SK-N-SH treated with all-trans-retinoic acid at 6 μM for 48 hours (cell line): Measurements from ENCODE around the gene XDH.

Experiments used
- CREB5 ChIP-seq: fragments of 250-450 bp; sonication (Bioruptor Pico); IDR thresholded peaks from 2 replicates; pipeline ENCODE4 v1.5.1; 2020; ENCODE audit warnings: low read depth, mild to moderate bottlenecking, moderate library complexity
- ESRRG ChIP-seq: fragments of 250-450 bp; sonication (Bioruptor Pico); IDR thresholded peaks from 2 replicates; pipeline ENCODE4 v1.6.1; 2021; ENCODE audit warnings: mild to moderate bottlenecking
- TSHZ2 ChIP-seq: fragments of 250-450 bp; sonication (Bioruptor Pico); IDR thresholded peaks from 2 replicates; pipeline ENCODE4 v1.5.0; 2020; ENCODE audit warnings: mild to moderate bottlenecking, moderate library complexity
- ZC3H10 ChIP-seq: fragments of 250-450 bp; sonication (Bioruptor Pico); IDR thresholded peaks from 2 replicates; pipeline ENCODE4 v1.5.1; 2021; ENCODE audit warnings: mild to moderate bottlenecking, moderate library complexity
- ZFP3 ChIP-seq: fragments of 250-450 bp; sonication (Bioruptor Pico); IDR thresholded peaks from 2 replicates; pipeline ENCODE4 v1.5.0; 2020; ENCODE audit warnings: mild to moderate bottlenecking, moderate library complexity
- ZNF565 ChIP-seq: fragments of 450-650 bp; formaldehyde crosslinking; conservative IDR thresholded peaks from 2 replicates; pipeline ENCODE4 v1.5.0; 2020; ENCODE audit warnings: low read depth, mild to moderate bottlenecking, moderate library complexity
- ZNF70 ChIP-seq: fragments of 450-650 bp; formaldehyde crosslinking; IDR thresholded peaks from 2 replicates; pipeline ENCODE4 v1.5.0; 2020; ENCODE audit warnings: mild to moderate bottlenecking, moderate library complexity
- ZNF8 ChIP-seq: fragments of 450-650 bp; formaldehyde crosslinking; IDR thresholded peaks from 2 replicates; pipeline ENCODE4 v1.5.0; 2020; ENCODE audit warnings: mild to moderate bottlenecking, moderate library complexity
- TF ChIP-seq, protein P1 (sequence below): fragments of 250-450 bp; sonication (Bioruptor Pico); IDR thresholded peaks from 2 replicates; pipeline ENCODE4 v1.8.0; 2020; ENCODE audit warnings: mild to moderate bottlenecking, moderate library complexity, borderline replicate concordance

DNA sequence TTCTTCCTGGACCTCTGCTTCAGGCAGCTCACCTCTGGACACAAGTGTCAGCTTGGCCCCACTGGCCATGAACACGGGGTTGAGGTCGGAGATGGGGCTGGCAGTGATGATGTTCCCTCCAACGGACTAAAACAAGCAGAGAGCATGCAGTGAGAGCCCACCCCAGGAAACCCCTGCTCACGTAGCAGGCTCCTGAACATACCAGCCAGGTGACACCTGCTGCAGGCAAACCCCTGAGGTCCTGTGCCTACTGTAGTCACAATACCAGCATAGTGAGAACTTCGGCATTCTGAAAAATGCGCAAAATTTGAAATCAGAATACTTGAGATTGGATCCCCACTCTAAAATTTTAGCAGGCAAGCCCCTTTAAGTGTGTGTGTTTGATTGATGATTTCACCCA is 32.9 kb downstream of the XDH start:
- TF ChIP-seq ESRRG (no peak), ZNF8 (no peak), ZNF565 (no peak), ZNF70 (CRISPR knock-in tag) (no peak), TSHZ2 (CRISPR knock-in tag) (no peak), ZFP3 (CRISPR knock-in tag) (no peak), CREB5 (CRISPR knock-in tag) (no peak), ZC3H10 (CRISPR knock-in tag) (no peak)
- TF ChIP-seq, protein P1, sequence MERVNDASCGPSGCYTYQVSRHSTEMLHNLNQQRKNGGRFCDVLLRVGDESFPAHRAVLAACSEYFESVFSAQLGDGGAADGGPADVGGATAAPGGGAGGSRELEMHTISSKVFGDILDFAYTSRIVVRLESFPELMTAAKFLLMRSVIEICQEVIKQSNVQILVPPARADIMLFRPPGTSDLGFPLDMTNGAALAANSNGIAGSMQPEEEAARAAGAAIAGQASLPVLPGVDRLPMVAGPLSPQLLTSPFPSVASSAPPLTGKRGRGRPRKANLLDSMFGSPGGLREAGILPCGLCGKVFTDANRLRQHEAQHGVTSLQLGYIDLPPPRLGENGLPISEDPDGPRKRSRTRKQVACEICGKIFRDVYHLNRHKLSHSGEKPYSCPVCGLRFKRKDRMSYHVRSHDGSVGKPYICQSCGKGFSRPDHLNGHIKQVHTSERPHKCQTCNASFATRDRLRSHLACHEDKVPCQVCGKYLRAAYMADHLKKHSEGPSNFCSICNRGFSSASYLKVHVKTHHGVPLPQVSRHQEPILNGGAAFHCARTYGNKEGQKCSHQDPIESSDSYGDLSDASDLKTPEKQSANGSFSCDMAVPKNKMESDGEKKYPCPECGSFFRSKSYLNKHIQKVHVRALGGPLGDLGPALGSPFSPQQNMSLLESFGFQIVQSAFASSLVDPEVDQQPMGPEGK = no peak
